ENCODE data around the gene NME4. TPM values are rescaled to one million over a fixed set of nuclear protein-coding genes. Genes with fewer than 3 reads are reported as not detected.

NME4 gene
- total RNA-seq, 1 donor from 2014 or later: 97.2 TPM

DNA sequence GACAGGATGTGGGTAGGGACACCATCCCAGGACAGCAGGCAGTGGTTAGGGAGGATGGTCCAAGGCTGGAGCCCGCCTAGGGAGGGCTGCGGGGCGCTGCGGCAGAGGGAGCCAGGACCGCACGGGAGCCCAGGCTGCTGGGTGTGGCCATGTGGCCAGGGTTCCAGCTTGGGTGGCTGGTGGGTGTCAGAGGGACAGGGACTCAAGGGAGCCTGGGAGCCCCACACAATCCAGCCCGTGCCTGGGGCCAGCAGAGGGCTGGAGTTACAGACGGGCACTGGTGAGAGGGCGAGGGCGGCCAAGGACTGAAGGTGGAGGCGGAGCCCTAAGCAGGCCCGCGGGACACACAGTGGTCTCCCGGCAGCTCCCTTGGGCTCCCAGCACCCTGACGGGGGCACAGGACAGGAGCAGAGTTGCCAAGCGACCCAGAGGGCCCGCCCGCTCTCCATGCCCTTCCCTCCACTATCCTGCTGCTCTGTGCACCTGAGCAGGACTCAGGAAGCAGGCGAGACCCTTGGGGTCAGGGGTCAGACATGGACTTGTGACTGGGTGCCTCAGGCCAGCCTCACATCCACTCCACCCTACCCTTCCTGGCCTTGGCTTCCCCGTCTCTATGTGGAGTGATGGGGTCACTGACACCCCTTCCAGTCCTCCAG lies 33.8 kb upstream of the NME4 start:
- no peak overlapping the region for H3K4me3 ChIP-seq (ENCODE audit: low read depth, low read length)
- no peaks in the 10 kb centered on the region for H3K36me3 ChIP-seq (ENCODE audit: control insufficient read depth, insufficient read depth, low read length)
- TF ChIP-seq, protein P1, sequence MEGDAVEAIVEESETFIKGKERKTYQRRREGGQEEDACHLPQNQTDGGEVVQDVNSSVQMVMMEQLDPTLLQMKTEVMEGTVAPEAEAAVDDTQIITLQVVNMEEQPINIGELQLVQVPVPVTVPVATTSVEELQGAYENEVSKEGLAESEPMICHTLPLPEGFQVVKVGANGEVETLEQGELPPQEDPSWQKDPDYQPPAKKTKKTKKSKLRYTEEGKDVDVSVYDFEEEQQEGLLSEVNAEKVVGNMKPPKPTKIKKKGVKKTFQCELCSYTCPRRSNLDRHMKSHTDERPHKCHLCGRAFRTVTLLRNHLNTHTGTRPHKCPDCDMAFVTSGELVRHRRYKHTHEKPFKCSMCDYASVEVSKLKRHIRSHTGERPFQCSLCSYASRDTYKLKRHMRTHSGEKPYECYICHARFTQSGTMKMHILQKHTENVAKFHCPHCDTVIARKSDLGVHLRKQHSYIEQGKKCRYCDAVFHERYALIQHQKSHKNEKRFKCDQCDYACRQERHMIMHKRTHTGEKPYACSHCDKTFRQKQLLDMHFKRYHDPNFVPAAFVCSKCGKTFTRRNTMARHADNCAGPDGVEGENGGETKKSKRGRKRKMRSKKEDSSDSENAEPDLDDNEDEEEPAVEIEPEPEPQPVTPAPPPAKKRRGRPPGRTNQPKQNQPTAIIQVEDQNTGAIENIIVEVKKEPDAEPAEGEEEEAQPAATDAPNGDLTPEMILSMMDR (IDR thresholded peaks at IDR 0.05; ENCODE audit: insufficient read depth, low read length, poor library complexity, severe bottlenecking): no peak
- peaks cover 21% of the 10 kb centered on the region for H3K27me3 ChIP-seq (ENCODE audit: control insufficient read depth, insufficient read depth, low read length)
- DNase-seq (ENCODE audit: low read depth): no peak

DNA sequence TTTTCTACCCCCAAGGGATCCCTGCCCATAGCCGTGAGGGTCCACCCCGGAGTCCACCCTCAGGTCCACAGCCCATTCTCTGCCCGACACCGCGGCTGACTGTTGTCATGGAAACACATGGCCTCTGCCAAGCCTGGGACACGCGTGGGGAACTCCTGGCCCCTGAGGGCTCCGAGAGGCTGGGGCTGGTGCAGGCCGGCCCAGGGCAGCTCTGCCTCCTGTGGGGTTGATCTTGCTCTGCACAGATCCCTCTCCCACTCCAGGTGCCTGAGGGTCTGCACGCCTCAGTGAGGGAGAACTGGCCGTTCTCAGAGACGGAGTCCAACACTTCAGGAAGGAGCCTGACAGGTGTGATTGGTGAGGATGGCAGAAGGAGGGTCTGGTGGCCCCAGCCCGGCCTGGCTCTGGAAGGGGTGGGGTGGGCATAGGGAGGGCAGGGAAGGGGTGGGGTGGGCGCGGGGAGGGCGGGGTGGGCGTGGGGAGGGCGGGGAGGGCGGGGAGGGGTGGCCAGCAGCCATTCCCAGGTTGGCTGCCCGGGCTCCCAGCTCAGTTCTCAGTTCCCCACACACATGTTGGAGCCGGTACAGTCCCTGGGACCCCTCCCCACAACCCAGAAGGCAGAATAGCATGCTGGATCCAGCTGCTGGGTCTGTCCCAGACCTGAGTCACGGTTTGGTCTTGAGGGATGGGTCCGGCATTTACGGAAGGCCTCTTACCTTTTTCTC lies 33.1 kb upstream of the NME4 start:
- H3K27me3 ChIP-seq (ENCODE audit: control insufficient read depth, insufficient read depth, low read length): peaks cover 21% of the 10 kb centered on the region
- TF ChIP-seq, protein P1 (IDR thresholded peaks at IDR 0.05; ENCODE audit: insufficient read depth, low read length, poor library complexity, severe bottlenecking): no peak
- H3K4me3 ChIP-seq (ENCODE audit: low read depth, low read length): no peak overlapping the region
- H3K36me3 ChIP-seq (ENCODE audit: control insufficient read depth, insufficient read depth, low read length): no peaks in the 10 kb centered on the region
- DNase-seq (ENCODE audit: low read depth): no peak

GRCh38 chr16:364595-365491 lies 32.2 kb upstream of the NME4 start:
- TF ChIP-seq, protein P1 (IDR thresholded peaks at IDR 0.05; ENCODE audit: insufficient read depth, low read length, poor library complexity, severe bottlenecking): no peak
- Histone ChIP-seq H3K4me3 (ENCODE audit: low read depth, low read length) (no peak overlapping the region), H3K27me3 (ENCODE audit: control insufficient read depth, insufficient read depth, low read length) (peaks cover 21% of the 10 kb centered on the region), H3K36me3 (ENCODE audit: control insufficient read depth, insufficient read depth, low read length) (no peaks in the 10 kb centered on the region)
- no peak for DNase-seq (ENCODE audit: low read depth)

DNA sequence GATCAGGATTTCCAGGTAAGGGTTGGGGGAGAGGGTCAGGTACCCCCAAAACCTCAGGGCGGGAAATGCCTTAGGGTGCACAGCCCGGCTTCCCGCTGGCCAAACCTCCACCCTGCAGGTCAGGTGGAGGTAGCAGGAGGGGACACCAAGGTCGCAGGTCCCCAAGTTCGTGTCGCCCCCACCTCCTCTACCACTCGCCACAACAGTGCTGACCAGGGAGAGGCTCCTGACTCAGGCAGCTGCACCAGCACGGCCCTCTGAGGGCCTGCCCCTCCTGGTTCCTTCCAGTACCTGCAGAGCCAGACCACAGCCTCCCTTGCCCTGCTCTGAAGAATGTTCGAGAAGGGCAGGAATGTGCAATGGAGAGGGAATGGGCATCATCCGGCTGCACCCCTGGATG lies 30.5 kb upstream of the NME4 start:
- no peak for DNase-seq (ENCODE audit: low read depth)
- Histone ChIP-seq H3K4me3 (ENCODE audit: low read depth, low read length) (no peak overlapping the region), H3K36me3 (ENCODE audit: control insufficient read depth, insufficient read depth, low read length) (no peaks in the 10 kb centered on the region), H3K27me3 (ENCODE audit: control insufficient read depth, insufficient read depth, low read length) (peaks cover 21% of the 10 kb centered on the region)
- TF ChIP-seq, protein P1 (IDR thresholded peaks at IDR 0.05; ENCODE audit: insufficient read depth, low read length, poor library complexity, severe bottlenecking): no peak

- TF ChIP-seq, protein P1 (IDR thresholded peaks at IDR 0.05; ENCODE audit: insufficient read depth, low read length, poor library complexity, severe bottlenecking): no peak
- Histone ChIP-seq H3K4me3 (ENCODE audit: low read depth, low read length) (no peak overlapping the region), H3K36me3 (ENCODE audit: control insufficient read depth, insufficient read depth, low read length) (peaks cover 2% of the 10 kb centered on the region), H3K27me3 (ENCODE audit: control insufficient read depth, insufficient read depth, low read length) (peaks cover 17% of the 10 kb centered on the region)
- DNase-seq (ENCODE audit: low read depth): no peak
Observed at GRCh38 chr16:367333-367903, 29.6 kb upstream of the NME4 start.
